BJ (cell line): ENCODE results near the gene SMIM14. TPM values are rescaled to one million over a fixed set of nuclear protein-coding genes. Genes with fewer than 3 reads are reported as not detected.

ENCODE experiments used
- CTCF ChIA-PET: fragments of 350-600 bp; formaldehyde crosslinking; extraction: SDS; loops from one replicate; lab custom pipeline; 2021; ENCODE audit warnings: antibody characterized with exemption, inconsistent platforms; lab: Yijun Ruan, JAX
- POLR2A ChIA-PET: fragments of 300-600 bp; sonication (Branson Sonifier 250); formaldehyde crosslinking; extraction: SDS; loops from one replicate; lab custom pipeline; 2021; ENCODE audit warnings: antibody characterized with exemption; lab: Charles Lee
- DNase-seq: peaks from one replicate; pipeline ENCODE4 v3.0.0-alpha.2; 2011; ENCODE audit warnings: low read depth
- H3K27me3 ChIP-seq: 2 replicates; pipeline ENCODE4 v1.6.0; 2011; ENCODE audit warnings: low read length; ENCODE audit not compliant: control insufficient read depth, insufficient read depth
- H3K36me3 ChIP-seq: 2 replicates; pipeline ENCODE4 v1.5.1; 2011; ENCODE audit warnings: low read length; ENCODE audit not compliant: control insufficient read depth, insufficient read depth
- H3K4me3 ChIP-seq: 2 replicates; pipeline ENCODE4 v1.5.1; 2011; ENCODE audit warnings: low read depth, mild to moderate bottlenecking, control low read depth, low read length
- CTCF ChIP-seq: IDR thresholded peaks from 2 replicates; pipeline ENCODE4 v1.5.1; 2011; ENCODE audit warnings: low read depth, mild to moderate bottlenecking, control low read depth, inconsistent platforms, low read length, moderate library complexity; ENCODE audit not compliant: insufficient read depth
- polyA plus RNA-seq: library from polyadenylated mRNA; depleted of rRNA; stranded (reverse); fragments of >200 nt; gene quantifications from 2 replicates; pipeline ENCODE4 v1.2.3, GENCODE V29; 2011

The SMIM14 gene
- polyA plus RNA-seq, 1 experiment: 25.4 TPM

GRCh38 chr4:39591290-39591689 is 47.4 kb downstream of the SMIM14 start:
- ChIA-PET POLR2A (no interaction called here), CTCF (interaction anchor here (1.0 to 1.2 kb wide), 2 partner anchors 8 to 122 kb away, joined by 3 read pairs; no protein-coding TSS in a partner anchor)
- no peak for TF ChIP-seq CTCF
- no peak for DNase-seq
- H3K4me3 ChIP-seq: no peak overlapping the region
- H3K36me3 ChIP-seq: no peaks in the 10 kb centered on the region
- H3K27me3 ChIP-seq: no peaks in the 10 kb centered on the region

GRCh38 chr4:39587881-39588280 is 50.8 kb downstream of the SMIM14 start:
- no peak for TF ChIP-seq CTCF
- POLR2A ChIA-PET: no interaction called here
- no peaks in the 10 kb centered on the region for H3K36me3 ChIP-seq
- DNase-seq: no peak
- H3K27me3 ChIP-seq: no peaks in the 10 kb centered on the region
- CTCF ChIA-PET: no interaction called here
- H3K4me3 ChIP-seq: no peak overlapping the region

GRCh38 chr4:39574946-39575345 is 63.7 kb downstream of the SMIM14 start:
- H3K36me3 ChIP-seq: no peaks in the 10 kb centered on the region
- no peak for TF ChIP-seq CTCF
- DNase-seq: no peak
- POLR2A ChIA-PET: no interaction called here
- H3K4me3 ChIP-seq: no peak overlapping the region
- H3K27me3 ChIP-seq: no peaks in the 10 kb centered on the region
- CTCF ChIA-PET: no interaction called here

GRCh38 chr4:39571504-39571903 is 67.2 kb downstream of the SMIM14 start:
- H3K27me3 ChIP-seq: no peaks in the 10 kb centered on the region
- no peak for TF ChIP-seq CTCF
- no peaks in the 10 kb centered on the region for H3K36me3 ChIP-seq
- no peak for DNase-seq
- CTCF ChIA-PET: interaction anchor here (0.7 kb wide), 1 partner anchor 22 kb away, joined by 3 read pairs; no protein-coding TSS in a partner anchor
- POLR2A ChIA-PET: no interaction called here
- no peak overlapping the region for H3K4me3 ChIP-seq

GRCh38 chr4:39571054-39571453 is 67.6 kb downstream of the SMIM14 start:
- ChIA-PET CTCF (no interaction called here), POLR2A (no interaction called here)
- no peak overlapping the region for H3K4me3 ChIP-seq
- no peak for DNase-seq
- no peaks in the 10 kb centered on the region for H3K36me3 ChIP-seq
- no peaks in the 10 kb centered on the region for H3K27me3 ChIP-seq
- no peak for TF ChIP-seq CTCF
